ENCODE data around the gene SLC9A3.

Gene SLC9A3

GRCh38 chr5:555058-555623 lies 30.9 kb upstream of the SLC9A3 start:
- no peak for DNase-seq (ENCODE audit: low read depth in 2 of 2)

- no peak for DNase-seq (ENCODE audit: low read depth in 2 of 2)
These were observed 30.2 kb upstream of the SLC9A3 start for GRCh38 chr5:554284-554988.

GRCh38 chr5:553874-554273 lies 29.6 kb upstream of the SLC9A3 start:
- DNase-seq (ENCODE audit: low read depth in 2 of 2), result no peak

GRCh38 chr5:551406-551805 lies 27.2 kb upstream of the SLC9A3 start:
- no peak for DNase-seq (ENCODE audit: low read depth in 2 of 2)

GRCh38 chr5:549229-549628 lies 25.0 kb upstream of the SLC9A3 start:
- DNase-seq (ENCODE audit: low read depth in 2 of 2), result no peak

GRCh38 chr5:548256-548655 lies 24.0 kb upstream of the SLC9A3 start:
- no peak for DNase-seq (ENCODE audit: low read depth in 2 of 2)

GRCh38 chr5:547086-547924 lies 23.1 kb upstream of the SLC9A3 start:
- DNase-seq (ENCODE audit: low read depth in 2 of 2), result no peak

- DNase-seq (ENCODE audit: low read depth in 2 of 2), result no peak
These were observed 22.2 kb upstream of the SLC9A3 start for GRCh38 chr5:546376-546908.

- DNase-seq (ENCODE audit: low read depth in 2 of 2), result no peak
These were observed 21.6 kb upstream of the SLC9A3 start for GRCh38 chr5:545641-546375.

GRCh38 chr5:544675-545355 lies 20.6 kb upstream of the SLC9A3 start:
- DNase-seq (ENCODE audit: low read depth in 2 of 2), result no peak

- peak; percentile 4 to 28 for DNase-seq (ENCODE audit: low read depth in 2 of 2)
These were observed 19.8 kb upstream of the SLC9A3 start for GRCh38 chr5:543755-544674.

- no peak for DNase-seq (ENCODE audit: low read depth in 2 of 2)
These were observed 19.1 kb upstream of the SLC9A3 start for GRCh38 chr5:543351-543750.

GRCh38 chr5:542319-543311 lies 18.4 kb upstream of the SLC9A3 start:
- no peak for DNase-seq (ENCODE audit: low read depth in 2 of 2)

GRCh38 chr5:541539-542318 lies 17.5 kb upstream of the SLC9A3 start:
- DNase-seq (ENCODE audit: low read depth in 2 of 2), result no peak

- DNase-seq (ENCODE audit: low read depth in 2 of 2), result no peak
These were observed 16.8 kb upstream of the SLC9A3 start for GRCh38 chr5:540906-541538.

- DNase-seq (ENCODE audit: low read depth in 2 of 2), result no peak
These were observed 16.0 kb upstream of the SLC9A3 start for GRCh38 chr5:540071-540905.
